Calu3 (cell line): ENCODE data around the gene MLLT1. TPM values are rescaled to one million over a fixed set of nuclear protein-coding genes. Genes with fewer than 3 reads are reported as not detected.

Experiments
- BruUV-seq: library from RNA; stranded (reverse); fragments of 400-500 nt; replicated peaks from 2 replicates; lab custom pipeline; 2021; lab: Mats Ljungman, UMichigan
- CTCF ChIA-PET: fragments of 300-600 bp; sonication (Branson Sonifier 250); formaldehyde crosslinking; loops from one replicate; lab custom pipeline; 2022; ENCODE audit warnings: antibody characterized with exemption; lab: Charles Lee
- DNase-seq: peaks from one replicate; pipeline ENCODE4 v3.0.0; 2022
- H3K27ac Mint-ChIP-seq: one replicate; pipeline ENCODE4 v1.8.0; 2022; ENCODE audit warnings: mixed read lengths; ENCODE audit not compliant: unreplicated experiment
- H3K27me3 Mint-ChIP-seq: one replicate; pipeline ENCODE4 v1.8.0; 2022; ENCODE audit warnings: mixed read lengths; ENCODE audit not compliant: unreplicated experiment
- H3K36me3 Mint-ChIP-seq: one replicate; pipeline ENCODE4 v1.8.0; 2022; ENCODE audit warnings: mild to moderate bottlenecking, moderate library complexity, mixed read lengths; ENCODE audit not compliant: insufficient read depth, unreplicated experiment
- H3K4me1 Mint-ChIP-seq: one replicate; pipeline ENCODE4 v1.8.0; 2022; ENCODE audit warnings: mild to moderate bottlenecking, low read depth, mixed read lengths; ENCODE audit not compliant: unreplicated experiment
- H3K4me3 Mint-ChIP-seq: one replicate; pipeline ENCODE4 v1.8.0; 2022; ENCODE audit warnings: mild to moderate bottlenecking, low read depth, moderate library complexity, mixed read lengths; ENCODE audit not compliant: unreplicated experiment
- H3K9me3 Mint-ChIP-seq: one replicate; pipeline ENCODE4 v1.8.0; 2022; ENCODE audit warnings: low read depth, mixed read lengths; ENCODE audit not compliant: unreplicated experiment
- intact Hi-C: fragments of 100-400 bp; cut with micrococcal nuclease; formaldehyde crosslinking; loops from one replicate; pipeline ENCODE4 v1.10.0; 2022; ENCODE audit not compliant: unreplicated experiment
- total RNA-seq: library from RNA; stranded (reverse); gene quantifications from 2 replicates; pipeline ENCODE4 v1.2.3, GENCODE V29; 2022
- TF ChIP-seq, protein P1 (sequence below): fragments of 200-600 bp; IDR thresholded peaks from one replicate; pipeline ENCODE4 v1.8.0; 2022; ENCODE audit warnings: antibody characterized with exemption; ENCODE audit not compliant: unreplicated experiment

The MLLT1 gene
- total RNA-seq, 1 experiment from 2014 or later, result 49.8 TPM

GRCh38 chr19:6239871-6240676, 39.7 kb downstream of the MLLT1 start:
- BruUV-seq, result no TSS peak
- CTCF ChIA-PET, result no interaction called here
- Mint-ChIP-seq H3K9me3 (no peaks in the 10 kb centered on the region), H3K4me1 (peaks cover 31% of the 10 kb centered on the region), H3K4me3 (peak overlapping the region; percentile 19), H3K27me3 (no peaks in the 10 kb centered on the region), H3K27ac (peak overlapping the region; percentile 6), H3K36me3 (peaks cover 21% of the 10 kb centered on the region)
- intact Hi-C loops, result no loop called here
- no peak for DNase-seq
- TF ChIP-seq, protein P1, sequence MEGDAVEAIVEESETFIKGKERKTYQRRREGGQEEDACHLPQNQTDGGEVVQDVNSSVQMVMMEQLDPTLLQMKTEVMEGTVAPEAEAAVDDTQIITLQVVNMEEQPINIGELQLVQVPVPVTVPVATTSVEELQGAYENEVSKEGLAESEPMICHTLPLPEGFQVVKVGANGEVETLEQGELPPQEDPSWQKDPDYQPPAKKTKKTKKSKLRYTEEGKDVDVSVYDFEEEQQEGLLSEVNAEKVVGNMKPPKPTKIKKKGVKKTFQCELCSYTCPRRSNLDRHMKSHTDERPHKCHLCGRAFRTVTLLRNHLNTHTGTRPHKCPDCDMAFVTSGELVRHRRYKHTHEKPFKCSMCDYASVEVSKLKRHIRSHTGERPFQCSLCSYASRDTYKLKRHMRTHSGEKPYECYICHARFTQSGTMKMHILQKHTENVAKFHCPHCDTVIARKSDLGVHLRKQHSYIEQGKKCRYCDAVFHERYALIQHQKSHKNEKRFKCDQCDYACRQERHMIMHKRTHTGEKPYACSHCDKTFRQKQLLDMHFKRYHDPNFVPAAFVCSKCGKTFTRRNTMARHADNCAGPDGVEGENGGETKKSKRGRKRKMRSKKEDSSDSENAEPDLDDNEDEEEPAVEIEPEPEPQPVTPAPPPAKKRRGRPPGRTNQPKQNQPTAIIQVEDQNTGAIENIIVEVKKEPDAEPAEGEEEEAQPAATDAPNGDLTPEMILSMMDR, result no peak

DNA sequence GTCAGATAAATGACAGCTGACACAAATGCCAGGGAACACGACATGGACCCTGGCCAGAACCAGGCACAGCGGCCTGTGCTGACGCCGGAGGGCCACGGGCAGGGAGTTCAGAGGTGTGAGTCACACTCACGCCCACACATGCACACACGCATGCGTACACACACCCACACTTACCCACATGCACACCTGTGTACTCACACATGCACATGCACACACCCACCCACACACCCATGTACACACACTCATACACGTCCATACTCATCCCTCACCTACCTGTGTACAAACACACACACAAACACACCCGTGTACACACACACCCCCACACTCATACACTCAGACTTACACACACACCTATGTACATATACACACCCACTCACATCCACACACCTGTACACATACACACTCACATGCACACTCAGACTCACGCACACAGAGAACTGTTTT, 40.4 kb downstream of the MLLT1 start:
- Mint-ChIP-seq H3K4me3 (peak overlapping the region; percentile 19), H3K27ac (peak overlapping the region; percentile 6), H3K4me1 (peaks cover 31% of the 10 kb centered on the region), H3K9me3 (no peaks in the 10 kb centered on the region), H3K27me3 (no peaks in the 10 kb centered on the region), H3K36me3 (peaks cover 21% of the 10 kb centered on the region)
- BruUV-seq, result no TSS peak
- TF ChIP-seq, protein P1, result no peak
- intact Hi-C loops, result no loop called here
- peak; percentile 45 for DNase-seq
- CTCF ChIA-PET, result no interaction called here

- Mint-ChIP-seq H3K27me3 (no peaks in the 10 kb centered on the region), H3K4me3 (peak overlapping the region; percentile 19), H3K27ac (peak overlapping the region; percentile 71), H3K4me1 (peaks cover 31% of the 10 kb centered on the region), H3K36me3 (peaks cover 21% of the 10 kb centered on the region), H3K9me3 (no peaks in the 10 kb centered on the region)
- TF ChIP-seq, protein P1, result no peak
- DNase-seq, result no peak
- CTCF ChIA-PET, result interaction anchor here (0.6 kb wide), 1 partner anchor 133 kb away, joined by 3 read pairs; no protein-coding TSS in a partner anchor
- intact Hi-C loops, result no loop called here
- no TSS peak for BruUV-seq
These were observed 41.0 kb downstream of the MLLT1 start for GRCh38 chr19:6238643-6239281.

DNA sequence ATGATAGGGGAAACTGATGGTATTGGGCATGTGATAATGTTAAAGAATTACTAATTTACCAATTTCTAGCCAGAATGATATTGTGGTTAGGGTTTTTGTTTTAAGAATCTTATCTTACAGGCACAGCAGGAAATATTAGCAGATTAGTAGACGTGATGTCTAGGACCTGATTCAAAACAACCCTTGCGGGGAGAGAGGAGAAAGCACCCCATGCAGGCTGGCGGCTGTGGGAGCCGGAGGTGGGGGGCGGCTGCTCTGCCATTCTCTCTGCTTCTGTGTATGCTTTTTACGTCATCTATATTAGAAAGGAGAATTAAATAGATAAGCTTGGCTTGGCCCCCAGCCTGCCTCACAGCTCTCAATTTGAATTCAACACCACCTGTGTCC, 41.5 kb downstream of the MLLT1 start:
- H3K36me3 Mint-ChIP-seq, result peaks cover 17% of the 10 kb centered on the region
- H3K27ac Mint-ChIP-seq, result no peak overlapping the region
- H3K9me3 Mint-ChIP-seq, result no peaks in the 10 kb centered on the region
- TF ChIP-seq, protein P1, result no peak
- no peaks in the 10 kb centered on the region for H3K27me3 Mint-ChIP-seq
- intact Hi-C loops, result no loop called here
- CTCF ChIA-PET, result interaction anchor here (0.6 kb wide), 2 partner anchors 28 to 132 kb away, joined by 3 to 9 read pairs; no protein-coding TSS in a partner anchor
- BruUV-seq, result no TSS peak
- peaks cover 31% of the 10 kb centered on the region for H3K4me1 Mint-ChIP-seq
- no peak overlapping the region for H3K4me3 Mint-ChIP-seq
- DNase-seq, result no peak
